KMS-11 (cell line): ENCODE measurements around the gene ADGRD1.

ENCODE experiments used
- H2AFZ ChIP-seq: fragments of 200-600 bp; sonication (generic); 2 replicates; pipeline ENCODE4 v1.6.1; 2016; ENCODE audit warnings: antibody characterized with exemption, mixed run types, low read depth
- H3K27ac ChIP-seq: fragments of 200-600 bp; sonication (generic); 2 replicates; pipeline ENCODE4 v1.6.1; 2016; ENCODE audit warnings: mild to moderate bottlenecking, mixed run types
- H3K27me3 ChIP-seq: fragments of 200-600 bp; sonication (generic); 2 replicates; pipeline ENCODE4 v1.6.1; 2017; ENCODE audit warnings: mild to moderate bottlenecking, low read depth, mixed run types, moderate library complexity; ENCODE audit not compliant: insufficient read depth
- H3K36me3 ChIP-seq: fragments of 200-600 bp; sonication (generic); 2 replicates; pipeline ENCODE4 v1.6.1; 2017; ENCODE audit warnings: mild to moderate bottlenecking, mixed run types; ENCODE audit not compliant: insufficient read depth
- H3K4me1 ChIP-seq: fragments of 200-600 bp; sonication (generic); 2 replicates; pipeline ENCODE4 v1.6.1; 2016; ENCODE audit warnings: mild to moderate bottlenecking, low read depth, mixed run types; ENCODE audit not compliant: poor library complexity, severe bottlenecking
- H3K4me2 ChIP-seq: fragments of 200-600 bp; sonication (generic); 2 replicates; pipeline ENCODE4 v1.7.0; 2016; ENCODE audit warnings: mild to moderate bottlenecking, mixed run types
- H3K4me3 ChIP-seq: fragments of 200-600 bp; sonication (generic); IDR thresholded peaks from 2 replicates; pipeline ENCODE4 v1.6.1; 2017; ENCODE audit warnings: low read depth, low read length, mixed read lengths; ENCODE audit not compliant: insufficient read depth
- H3K79me2 ChIP-seq: fragments of 200-600 bp; sonication (generic); 2 replicates; pipeline ENCODE4 v1.6.1; 2016; ENCODE audit warnings: low read depth, mixed run types; ENCODE audit not compliant: insufficient read depth
- H3K9ac ChIP-seq: fragments of 200-600 bp; sonication (generic); 2 replicates; pipeline ENCODE4 v1.6.1; 2016; ENCODE audit warnings: mild to moderate bottlenecking, mixed run types
- H4K20me1 ChIP-seq: fragments of 200-600 bp; sonication (generic); 2 replicates; pipeline ENCODE4 v1.6.1; 2016; ENCODE audit warnings: mild to moderate bottlenecking, mixed run types; ENCODE audit not compliant: insufficient read depth
- TF ChIP-seq, protein P1 (sequence below): fragments of 200-600 bp; sonication (generic); conservative IDR thresholded peaks from 2 replicates; pipeline ENCODE4 v1.6.1; 2017; ENCODE audit warnings: low read depth, mild to moderate bottlenecking, antibody characterized with exemption, low read length, moderate library complexity, mixed read lengths

ADGRD1 gene

GRCh38 chr12:131005161-131006035 lies 51.7 kb downstream of the ADGRD1 start:
- TF ChIP-seq, protein P1, sequence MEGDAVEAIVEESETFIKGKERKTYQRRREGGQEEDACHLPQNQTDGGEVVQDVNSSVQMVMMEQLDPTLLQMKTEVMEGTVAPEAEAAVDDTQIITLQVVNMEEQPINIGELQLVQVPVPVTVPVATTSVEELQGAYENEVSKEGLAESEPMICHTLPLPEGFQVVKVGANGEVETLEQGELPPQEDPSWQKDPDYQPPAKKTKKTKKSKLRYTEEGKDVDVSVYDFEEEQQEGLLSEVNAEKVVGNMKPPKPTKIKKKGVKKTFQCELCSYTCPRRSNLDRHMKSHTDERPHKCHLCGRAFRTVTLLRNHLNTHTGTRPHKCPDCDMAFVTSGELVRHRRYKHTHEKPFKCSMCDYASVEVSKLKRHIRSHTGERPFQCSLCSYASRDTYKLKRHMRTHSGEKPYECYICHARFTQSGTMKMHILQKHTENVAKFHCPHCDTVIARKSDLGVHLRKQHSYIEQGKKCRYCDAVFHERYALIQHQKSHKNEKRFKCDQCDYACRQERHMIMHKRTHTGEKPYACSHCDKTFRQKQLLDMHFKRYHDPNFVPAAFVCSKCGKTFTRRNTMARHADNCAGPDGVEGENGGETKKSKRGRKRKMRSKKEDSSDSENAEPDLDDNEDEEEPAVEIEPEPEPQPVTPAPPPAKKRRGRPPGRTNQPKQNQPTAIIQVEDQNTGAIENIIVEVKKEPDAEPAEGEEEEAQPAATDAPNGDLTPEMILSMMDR: no peak
- Histone ChIP-seq H3K4me2 (no peak overlapping the region), H3K27ac (no peak overlapping the region), H3K27me3 (0 out of 2 replicates have a peak, but pooled peaks cover 4% of the 10 kb centered on the region), H3K4me1 (no peaks in the 10 kb centered on the region), H3K9ac (no peak overlapping the region), H3K36me3 (no peaks in the 10 kb centered on the region), H3K79me2 (no peaks in the 10 kb centered on the region), H2AFZ (no peak overlapping the region), H3K4me3 (no peak overlapping the region), H4K20me1 (no peaks in the 10 kb centered on the region)

DNA sequence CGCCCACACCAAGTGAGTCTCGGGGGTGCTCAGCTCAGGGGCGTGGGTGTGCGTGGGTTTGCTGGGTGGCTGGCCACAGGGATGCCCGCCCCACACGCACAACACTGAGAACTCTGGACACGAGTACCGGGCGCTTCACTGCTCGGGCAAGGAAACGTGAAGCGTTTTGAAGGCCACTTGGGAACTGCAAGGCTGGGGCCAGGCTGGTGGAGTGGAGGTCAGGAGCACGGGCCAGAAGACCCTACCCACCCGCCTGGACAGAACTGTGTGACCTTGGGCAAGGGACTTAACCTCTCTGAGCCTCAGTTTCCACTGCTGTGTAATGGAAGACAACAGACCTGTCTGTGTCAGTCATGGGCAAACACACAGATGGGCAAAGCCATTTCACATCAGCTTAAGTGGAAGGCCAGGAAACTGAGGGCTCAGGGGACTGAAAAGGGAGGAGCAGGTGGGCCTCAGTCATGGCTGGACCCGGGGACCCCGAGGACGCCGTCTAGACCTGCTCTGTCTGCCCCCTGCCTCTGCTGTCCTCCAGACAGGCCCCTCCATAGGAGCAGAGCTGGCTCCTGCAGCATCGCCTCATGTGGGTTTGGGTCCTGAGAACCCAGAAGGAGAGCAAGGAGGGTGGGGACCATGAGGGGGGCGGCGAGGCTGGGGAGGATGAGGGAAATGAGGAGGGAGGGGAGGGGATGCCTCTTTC lies 52.5 kb downstream of the ADGRD1 start:
- H3K4me1 ChIP-seq: no peaks in the 10 kb centered on the region
- no peak overlapping the region for H3K27ac ChIP-seq
- no peak overlapping the region for H3K9ac ChIP-seq
- no peak overlapping the region for H3K4me2 ChIP-seq
- H3K27me3 ChIP-seq: 0 out of 2 replicates have a peak, but pooled peaks cover 4% of the 10 kb centered on the region
- no peaks in the 10 kb centered on the region for H4K20me1 ChIP-seq
- no peaks in the 10 kb centered on the region for H3K36me3 ChIP-seq
- H3K79me2 ChIP-seq: no peaks in the 10 kb centered on the region
- no peak overlapping the region for H3K4me3 ChIP-seq
- no peak overlapping the region for H2AFZ ChIP-seq
- TF ChIP-seq, protein P1: no peak

GRCh38 chr12:131007031-131007739 lies 53.5 kb downstream of the ADGRD1 start:
- Histone ChIP-seq H3K4me1 (no peaks in the 10 kb centered on the region), H3K27me3 (0 out of 2 replicates have a peak, but pooled peaks cover under 1% of the 10 kb centered on the region), H3K79me2 (no peaks in the 10 kb centered on the region), H3K36me3 (no peaks in the 10 kb centered on the region), H3K9ac (no peak overlapping the region), H2AFZ (no peak overlapping the region), H4K20me1 (no peaks in the 10 kb centered on the region), H3K27ac (no peak overlapping the region), H3K4me3 (no peak overlapping the region), H3K4me2 (no peak overlapping the region)
- TF ChIP-seq, protein P1: no peak

DNA sequence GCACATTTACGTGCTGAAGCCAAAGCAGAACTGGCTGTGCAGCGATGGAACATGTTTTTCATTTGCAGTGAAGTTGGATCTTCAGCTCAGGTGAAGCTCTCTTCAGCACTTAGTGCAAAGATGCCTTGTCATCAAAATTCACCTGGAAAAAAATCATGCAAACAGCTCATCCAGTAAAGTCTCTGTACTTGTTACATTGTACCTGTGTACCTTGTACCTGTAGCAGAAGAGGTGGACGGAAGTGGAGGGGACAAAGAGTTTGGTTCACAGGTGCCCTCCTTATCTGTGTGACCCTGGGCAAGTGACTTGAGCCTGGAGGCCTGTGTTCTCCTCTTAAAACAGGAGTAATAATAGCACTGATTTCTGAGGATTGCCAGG lies 54.0 kb downstream of the ADGRD1 start:
- H3K4me2 ChIP-seq: no peak overlapping the region

More for the DNA sequence above, 54.0 kb downstream of the ADGRD1 start:
- Histone ChIP-seq H3K27ac (no peak overlapping the region), H2AFZ (no peak overlapping the region), H3K9ac (no peak overlapping the region), H3K4me3 (no peak overlapping the region), H3K4me1 (no peaks in the 10 kb centered on the region), H3K36me3 (no peaks in the 10 kb centered on the region), H4K20me1 (no peaks in the 10 kb centered on the region), H3K79me2 (no peaks in the 10 kb centered on the region), H3K27me3 (no peaks in the 10 kb centered on the region)
- TF ChIP-seq, protein P1: no peak
